ENCODE measurements around the gene ERGIC1.

The ERGIC1 gene

DNA sequence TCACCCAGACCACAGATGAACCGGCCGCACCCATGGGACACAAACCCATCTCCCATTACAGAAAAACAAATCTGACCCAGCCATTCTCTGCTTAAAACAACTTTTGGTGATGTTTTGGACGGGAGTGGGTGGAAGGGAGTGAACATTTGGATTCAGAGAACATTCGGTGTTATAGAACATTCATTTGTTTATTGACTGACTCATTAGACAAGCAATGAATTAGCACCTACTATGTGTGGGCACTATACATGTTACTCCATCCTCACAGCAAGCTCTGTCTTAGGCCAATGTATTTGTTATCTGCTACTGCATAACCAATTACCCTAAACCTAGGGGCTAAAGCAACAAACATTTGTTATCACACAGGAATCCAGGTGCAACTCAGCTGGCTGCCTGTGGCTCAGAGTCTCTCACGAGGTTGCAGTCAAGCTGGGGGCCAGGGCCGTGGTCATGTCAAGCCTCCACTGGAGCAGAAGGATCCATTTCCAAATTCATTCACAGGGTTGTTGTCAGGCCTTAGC lies 5.1 kb upstream of the ERGIC1 start:
- no peak for DNase-seq (ENCODE audit: low spot score)

DNA sequence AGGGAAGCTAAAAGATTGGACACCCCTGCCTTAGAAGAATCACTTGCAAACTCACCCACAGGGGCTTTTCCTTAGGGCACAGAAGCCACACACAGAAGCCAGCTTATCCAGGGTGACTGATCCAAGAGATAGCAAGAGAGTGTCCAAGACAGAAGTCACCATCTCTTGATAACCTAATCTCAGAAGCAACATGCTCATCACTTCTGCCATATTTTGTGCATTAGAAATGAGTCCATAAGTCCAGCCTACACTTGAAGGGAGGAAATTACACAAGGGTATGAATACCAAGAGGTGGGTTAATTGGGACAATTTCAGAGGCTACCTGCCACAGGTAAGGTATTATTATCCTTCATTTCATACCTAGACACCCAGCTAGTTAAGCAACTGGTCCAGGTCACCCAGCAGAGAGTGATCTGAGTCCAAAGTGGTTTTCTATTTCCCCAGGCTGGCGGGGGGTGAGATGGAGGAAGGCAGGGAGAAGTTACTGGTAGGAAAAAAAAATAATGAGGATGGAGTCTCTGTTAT lies 3.7 kb upstream of the ERGIC1 start:
- DNase-seq (ENCODE audit: low spot score), result no peak

GRCh38 chr5:172830876-172831662 lies 3.0 kb upstream of the ERGIC1 start:
- no peak for DNase-seq (ENCODE audit: low spot score)

DNA sequence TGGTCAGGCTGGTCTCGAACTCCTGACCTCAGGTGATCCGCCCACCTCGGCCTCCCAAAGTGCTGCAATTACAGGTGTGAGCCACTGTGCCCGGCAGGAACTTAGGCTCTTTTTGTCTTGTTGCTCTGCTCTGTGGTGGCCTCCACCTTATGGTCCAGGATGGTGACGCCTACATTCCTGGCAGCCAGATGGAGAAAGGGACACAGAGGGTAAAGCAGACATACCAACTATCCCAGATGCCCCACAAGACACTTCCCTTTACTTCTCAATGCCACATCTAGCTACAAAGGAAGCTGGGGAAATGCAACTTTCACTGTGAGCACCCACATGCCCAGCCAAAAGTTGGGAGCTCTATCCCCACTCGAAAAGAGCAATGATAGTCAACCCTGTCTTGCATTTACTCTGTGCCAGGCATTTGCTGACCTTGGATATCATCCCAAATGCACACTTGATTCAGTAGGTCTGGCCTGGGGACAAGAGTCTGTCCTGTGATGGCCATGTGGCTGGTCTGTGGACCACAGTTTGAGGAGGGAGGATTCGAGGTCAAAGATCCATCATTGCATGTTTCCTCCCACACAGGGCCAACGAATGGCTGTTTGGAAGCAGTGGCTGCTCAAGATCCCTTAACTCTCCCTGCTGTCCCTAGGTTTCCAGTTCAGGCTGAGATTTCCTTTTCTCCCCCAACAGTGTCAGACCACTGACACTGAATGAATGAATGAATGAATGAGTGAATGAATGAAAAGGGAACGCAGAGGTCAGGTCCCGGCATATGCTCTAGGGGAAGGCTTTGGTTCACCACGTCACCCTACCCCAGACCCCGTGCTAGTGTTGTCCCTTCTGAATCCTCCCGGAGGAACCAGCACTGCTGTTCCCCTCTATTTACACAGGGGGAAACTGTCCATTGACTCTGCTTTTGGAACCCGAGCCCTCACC lies 1.4 kb upstream of the ERGIC1 start:
- DNase-seq (ENCODE audit: low spot score), result no peak

- no peak for DNase-seq (ENCODE audit: low spot score)
Measured at GRCh38 chr5:172833372-172833685, 722 bp upstream of the ERGIC1 start.

GRCh38 chr5:172834415-172835289 lies 601 bp downstream of the ERGIC1 start:
- DNase-seq (ENCODE audit: low spot score), result peak; percentile 39

- DNase-seq (ENCODE audit: low spot score), result no peak
Measured at GRCh38 chr5:172835290-172835993, 1.4 kb downstream of the ERGIC1 start.

- no peak for DNase-seq (ENCODE audit: low spot score)
Measured at GRCh38 chr5:172835994-172836356, 1.9 kb downstream of the ERGIC1 start.

- DNase-seq (ENCODE audit: low spot score), result no peak
Measured at GRCh38 chr5:172837640-172838039, 3.6 kb downstream of the ERGIC1 start.

DNA sequence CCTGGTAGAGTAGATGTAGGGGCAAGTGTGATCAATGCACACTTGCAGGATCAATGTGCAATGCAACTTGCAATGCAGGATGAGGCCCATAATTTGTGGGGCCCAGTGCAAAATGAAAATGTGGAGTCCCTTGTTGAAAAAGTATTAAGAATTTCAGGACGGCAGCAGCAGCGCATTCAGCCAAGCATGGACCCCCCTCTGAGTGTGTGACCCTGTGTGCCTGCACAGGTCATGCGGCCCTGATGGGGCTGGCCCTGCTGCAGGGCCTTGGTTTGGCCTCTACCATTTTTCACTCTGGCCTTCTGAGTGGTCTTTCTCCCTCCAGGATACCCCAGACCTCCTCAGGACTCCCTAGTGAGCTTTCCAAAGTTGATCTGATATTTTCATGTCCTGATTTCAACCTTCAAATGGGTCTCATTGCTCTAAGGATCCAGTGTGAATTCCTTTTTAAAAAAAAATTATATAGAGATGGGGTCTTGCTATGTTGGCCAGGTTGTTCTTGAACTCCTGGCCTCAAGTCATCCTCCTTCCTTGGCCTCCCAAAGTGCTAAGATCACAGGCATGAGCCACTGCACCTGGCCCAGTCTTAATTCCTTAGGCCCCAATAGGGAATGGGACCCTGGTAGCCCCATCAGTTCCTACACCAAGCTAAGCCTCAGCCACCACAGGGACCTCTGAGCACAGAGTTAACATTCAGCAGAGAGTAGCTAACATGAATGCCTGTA lies 4.3 kb downstream of the ERGIC1 start:
- DNase-seq (ENCODE audit: low spot score), result no peak

DNA sequence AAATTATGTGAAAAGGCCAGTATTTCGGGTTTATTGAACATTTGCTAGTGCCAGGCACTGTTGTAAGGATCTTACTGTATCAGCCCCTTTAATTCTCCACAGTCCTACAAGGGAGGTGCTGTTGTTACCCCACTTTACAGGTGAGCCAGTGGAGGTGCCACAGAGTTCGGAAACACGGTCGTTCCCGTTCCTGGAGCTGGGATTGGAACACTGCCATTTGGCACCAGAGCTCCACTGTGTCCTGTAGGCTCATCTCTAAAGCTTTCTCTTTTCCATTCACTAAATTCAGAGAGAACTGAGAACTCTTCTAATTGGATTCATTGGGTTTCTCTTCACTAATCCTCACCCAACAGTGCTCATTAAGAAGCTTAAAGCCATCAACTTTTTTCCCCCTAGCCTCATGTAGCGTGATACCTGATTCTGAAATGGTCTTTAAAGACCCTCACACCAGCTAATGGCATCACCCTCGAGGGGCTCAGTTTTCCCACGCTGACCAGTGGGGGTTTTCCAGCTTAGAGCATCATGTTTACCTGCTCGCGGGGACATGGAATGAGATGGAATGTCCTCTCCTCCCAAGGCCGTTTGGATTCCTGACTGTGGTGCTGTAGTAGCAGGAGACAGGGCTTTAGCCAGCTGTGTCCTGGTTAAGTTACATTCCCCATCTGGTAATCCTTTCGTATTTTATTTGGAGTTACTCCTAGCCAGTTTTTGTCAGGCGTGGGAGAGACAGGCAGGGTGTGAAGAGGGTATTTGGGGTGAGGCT lies 5.8 kb downstream of the ERGIC1 start:
- DNase-seq (ENCODE audit: low spot score), result no peak

DNA sequence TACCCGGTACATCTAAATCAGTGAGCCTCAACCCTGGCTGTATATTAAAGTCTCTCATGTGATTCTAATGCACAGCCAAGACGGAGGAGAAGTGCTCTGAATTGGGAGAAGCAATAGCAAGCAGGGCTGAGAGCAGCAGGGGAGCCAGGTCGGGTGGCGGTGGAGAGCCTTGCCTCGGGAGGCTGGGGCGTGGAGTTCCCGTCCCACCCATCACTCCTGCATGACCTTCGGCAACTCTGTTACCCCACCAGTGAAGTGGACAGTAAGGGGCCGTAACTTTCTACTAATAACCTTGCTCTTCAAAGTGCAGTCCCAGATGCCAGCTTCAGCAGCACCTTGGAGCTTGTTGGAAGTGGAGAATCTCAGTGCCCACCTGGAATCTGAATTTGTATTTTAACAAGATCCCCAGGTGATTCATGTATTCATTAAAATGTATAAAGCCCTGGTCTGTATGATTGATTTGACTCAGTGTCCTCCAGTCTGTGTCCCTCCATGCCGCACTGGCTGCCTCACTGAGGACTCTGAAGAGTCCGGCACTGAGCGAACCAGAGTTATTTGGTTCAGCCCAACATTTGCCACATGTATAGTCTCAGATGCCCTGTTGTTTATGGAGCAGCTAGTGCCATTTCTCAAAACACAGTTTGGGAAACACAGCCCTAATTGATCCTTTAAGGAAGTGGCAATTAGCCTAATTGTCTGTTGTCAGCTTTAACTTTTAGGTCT lies 6.5 kb downstream of the ERGIC1 start:
- no peak for DNase-seq (ENCODE audit: low spot score)

DNA sequence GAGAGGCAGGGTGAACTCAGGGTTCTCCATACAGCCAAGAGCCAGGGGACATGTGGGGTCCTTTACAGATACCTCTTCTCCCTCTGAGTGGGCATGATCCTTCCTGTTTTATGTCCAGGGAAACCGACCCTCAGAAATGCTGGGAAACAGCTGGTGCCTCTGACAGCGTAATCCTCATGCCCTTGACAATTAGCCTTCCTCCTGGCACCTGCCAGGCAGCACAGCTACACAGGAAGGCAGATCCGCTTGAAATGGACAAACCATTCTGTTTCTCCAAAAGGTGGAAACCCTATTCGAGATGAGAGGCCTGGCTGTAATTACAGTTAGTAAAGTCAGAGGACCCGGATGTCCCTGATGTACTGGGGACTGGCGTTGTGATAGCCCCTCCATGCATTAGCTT lies 7.2 kb downstream of the ERGIC1 start:
- no peak for DNase-seq (ENCODE audit: low spot score)

- DNase-seq (ENCODE audit: low spot score), result no peak
Measured at GRCh38 chr5:172843825-172844576, 9.9 kb downstream of the ERGIC1 start.

- DNase-seq (ENCODE audit: low spot score), result no peak
Measured at GRCh38 chr5:172844577-172844838, 10.5 kb downstream of the ERGIC1 start.

- DNase-seq (ENCODE audit: low spot score), result no peak
Measured at GRCh38 chr5:172845154-172845553, 11.1 kb downstream of the ERGIC1 start.

DNA sequence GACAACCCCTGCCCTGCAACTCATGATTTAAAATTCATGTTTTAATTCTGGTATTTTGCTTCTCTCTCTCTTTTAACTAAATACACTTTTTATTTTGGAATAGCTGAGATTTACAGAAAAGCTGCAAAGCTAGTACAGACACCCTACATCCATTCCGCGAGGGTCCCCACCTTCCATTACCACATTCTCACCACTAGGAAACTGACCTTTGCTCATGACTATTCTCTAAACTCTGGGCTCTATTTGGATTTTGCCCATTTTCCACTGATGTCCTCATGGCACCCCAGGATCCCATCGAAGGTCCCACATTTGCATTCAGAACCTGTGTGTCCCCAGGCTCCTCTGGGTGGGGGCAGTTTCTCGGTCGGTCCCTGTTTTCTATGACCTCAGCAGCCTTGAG lies 11.5 kb downstream of the ERGIC1 start:
- DNase-seq (ENCODE audit: low spot score), result no peak

DNA sequence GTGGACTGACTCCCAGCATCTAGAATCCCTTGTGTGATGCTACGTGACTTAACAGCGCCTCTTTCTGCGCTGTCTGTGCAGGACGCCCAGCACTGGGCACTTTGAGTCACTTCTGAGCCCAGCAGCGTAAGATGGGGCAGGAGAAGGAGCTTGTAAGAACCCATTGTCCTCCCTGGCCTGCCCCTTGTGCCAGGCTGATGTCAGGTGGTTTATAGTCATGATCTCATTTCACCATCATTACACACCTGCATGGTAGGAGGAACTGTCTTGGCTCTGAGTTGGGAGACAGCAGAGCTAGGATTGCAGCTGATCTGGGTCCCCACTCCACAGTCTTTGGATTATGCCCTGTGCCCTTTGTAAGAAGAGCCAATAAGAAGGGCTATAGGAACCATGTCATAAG lies 12.2 kb downstream of the ERGIC1 start:
- no peak for DNase-seq (ENCODE audit: low spot score)

- no peak for DNase-seq (ENCODE audit: low spot score)
Measured at GRCh38 chr5:172846677-172847076, 12.6 kb downstream of the ERGIC1 start.

Measured in HuH-7 (cell line).